ENCODE data around the gene BCKDK. TPM values are rescaled to one million over a fixed set of nuclear protein-coding genes. Genes with fewer than 3 reads are reported as not detected.
A peak's percentile ranks its signal among the peaks of the same experiment; 100 is the strongest.

Gene BCKDK
- total RNA-seq, 4 donors from 2014 or later: 26.6 to 39.8 (median 33.5) TPM

- Histone ChIP-seq H3K27ac (no peak overlapping the region), H3K4me1 (peaks cover 19 to 83% (median 33%) of the 10 kb centered on the region in 3 donors), H3K36me3 (peaks cover 17 to 36% (median 22%) of the 10 kb centered on the region in 3 donors), H3K27me3 (no peaks in the 10 kb centered on the region), H3K4me3 (no peak overlapping the region), H3K9me3 (no peaks in the 10 kb centered on the region)
- 78 to 86% methylated on average over 1 to 15 of the region's 26 CpGs for WGBS, 2 donors
- TF ChIP-seq POLR2A (IDR thresholded peaks at IDR 0.05): no peak
- TF ChIP-seq CTCF (IDR thresholded peaks at IDR 0.05): no peak
- intact Hi-C loops (cut with DNase I): no loop called here
- no peak for DNase-seq
Observed at GRCh38 chr16:31110106-31111034, 2.2 kb downstream of the BCKDK start.

GRCh38 chr16:31111881-31112466 is 3.8 kb downstream of the BCKDK start:
- DNase-seq: no peak
- H3K27me3 ChIP-seq: no peaks in the 10 kb centered on the region
- TF ChIP-seq POLR2A (IDR thresholded peaks at IDR 0.05) (no peak), CTCF (IDR thresholded peaks at IDR 0.05) (no peak)
- peak overlapping the region in 3 of 4 donors; percentile 67 to 86 (median 85) for H3K27ac ChIP-seq
- H3K4me1 ChIP-seq: peaks cover 24 to 91% (median 32%) of the 10 kb centered on the region in 3 donors
- 67 to 90% methylated on average over 1 to 2 of the region's 23 CpGs for WGBS, 2 donors
- H3K36me3 ChIP-seq: peaks cover 17 to 36% (median 22%) of the 10 kb centered on the region in 3 donors
- H3K9me3 ChIP-seq: no peaks in the 10 kb centered on the region
- intact Hi-C loops (cut with DNase I): no loop called here
- H3K4me3 ChIP-seq: no peak overlapping the region

- WGBS, 2 donors: 17 to 49% methylated on average over 2 of the region's 2 CpGs
- H3K27me3 ChIP-seq: no peaks in the 10 kb centered on the region
- DNase-seq: no peak
- H3K27ac ChIP-seq: peak overlapping the region; percentile 20 to 86 (median 76)
- TF ChIP-seq CTCF (IDR thresholded peaks at IDR 0.05): no peak
- no peak for TF ChIP-seq POLR2A (IDR thresholded peaks at IDR 0.05)
- no peaks in the 10 kb centered on the region for H3K9me3 ChIP-seq
- peaks cover 17 to 36% (median 22%) of the 10 kb centered on the region in 3 donors for H3K36me3 ChIP-seq
- H3K4me3 ChIP-seq: no peak overlapping the region
- intact Hi-C loops (cut with DNase I): no loop called here
- H3K4me1 ChIP-seq: peaks cover 24 to 91% (median 32%) of the 10 kb centered on the region in 3 donors
Observed at GRCh38 chr16:31112711-31113110, 4.5 kb downstream of the BCKDK start.

GRCh38 chr16:31113121-31114120 is 5.2 kb downstream of the BCKDK start:
- no peak overlapping the region for H3K4me3 ChIP-seq
- H3K27ac ChIP-seq: peak overlapping the region; percentile 20 to 86 (median 76)
- TF ChIP-seq POLR2A (IDR thresholded peaks at IDR 0.05): no peak
- no peak for TF ChIP-seq CTCF (IDR thresholded peaks at IDR 0.05)
- no peak for DNase-seq
- no peaks in the 10 kb centered on the region for H3K27me3 ChIP-seq
- no peaks in the 10 kb centered on the region for H3K9me3 ChIP-seq
- H3K4me1 ChIP-seq: peaks cover 28 to 89% (median 32%) of the 10 kb centered on the region in 3 donors
- 46 to 57% methylated on average over 3 to 4 of the region's 5 CpGs for WGBS, 2 donors
- intact Hi-C loops (cut with DNase I): no loop called here
- peaks cover 17 to 36% (median 22%) of the 10 kb centered on the region in 3 donors for H3K36me3 ChIP-seq

Data from esophagus squamous epithelium (tissue), 5 donors.